Measurements from ENCODE around the gene CPLX1.

GRCh38 chr4:874971-875817 is 49.3 kb upstream of the CPLX1 start:
- TF ChIP-seq POLR2A (IDR thresholded peaks at IDR 0.05; ENCODE audit: low read depth, low read length) (no peak), TAF1 (IDR thresholded peaks at IDR 0.05; ENCODE audit: low read depth, low read length) (no peak), POLR2AphosphoS5 (IDR thresholded peaks at IDR 0.05; ENCODE audit: low read depth, low read length) (no peak), SPI1 (IDR thresholded peaks at IDR 0.05; ENCODE audit: low read depth, low read length) (no peak), POU2F2 (IDR thresholded peaks at IDR 0.05; ENCODE audit: low read depth, low read length) (no peak), PAX5 (IDR thresholded peaks at IDR 0.05; ENCODE audit: insufficient read depth, low read length, severe bottlenecking) (no peak)

All from GM12891 (cell line).